Stimulated activated CD4-positive, alpha-beta T cell treated with anti-CD3 and anti-CD28 coated beads, Interleukin-4, amount 100 ng/mL, for 24 hours (primary cell): ENCODE measurements around the gene KCNQ1OT1.

Source experiments
- DNase-seq: peaks from one replicate; pipeline ENCODE4 v3.0.0-alpha.2; 2020

Gene KCNQ1OT1

DNA sequence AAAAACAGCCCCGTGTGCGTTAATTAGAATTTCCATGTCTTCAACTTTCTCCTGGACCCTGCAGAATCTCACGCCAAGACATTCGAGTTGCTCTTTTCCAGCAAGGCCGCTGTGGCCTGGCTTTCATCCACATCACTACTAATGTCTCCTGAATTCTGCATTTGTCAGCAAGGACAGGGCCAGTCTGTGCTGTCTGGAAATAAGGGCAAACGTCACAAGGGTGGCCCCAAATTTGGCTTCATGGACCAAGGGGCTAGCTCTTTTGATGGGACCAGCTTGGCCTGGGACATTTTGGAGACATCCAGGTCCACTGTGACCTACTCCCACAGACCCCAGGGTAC is 33.4 kb downstream of the KCNQ1OT1 start:
- no peak for DNase-seq

DNA sequence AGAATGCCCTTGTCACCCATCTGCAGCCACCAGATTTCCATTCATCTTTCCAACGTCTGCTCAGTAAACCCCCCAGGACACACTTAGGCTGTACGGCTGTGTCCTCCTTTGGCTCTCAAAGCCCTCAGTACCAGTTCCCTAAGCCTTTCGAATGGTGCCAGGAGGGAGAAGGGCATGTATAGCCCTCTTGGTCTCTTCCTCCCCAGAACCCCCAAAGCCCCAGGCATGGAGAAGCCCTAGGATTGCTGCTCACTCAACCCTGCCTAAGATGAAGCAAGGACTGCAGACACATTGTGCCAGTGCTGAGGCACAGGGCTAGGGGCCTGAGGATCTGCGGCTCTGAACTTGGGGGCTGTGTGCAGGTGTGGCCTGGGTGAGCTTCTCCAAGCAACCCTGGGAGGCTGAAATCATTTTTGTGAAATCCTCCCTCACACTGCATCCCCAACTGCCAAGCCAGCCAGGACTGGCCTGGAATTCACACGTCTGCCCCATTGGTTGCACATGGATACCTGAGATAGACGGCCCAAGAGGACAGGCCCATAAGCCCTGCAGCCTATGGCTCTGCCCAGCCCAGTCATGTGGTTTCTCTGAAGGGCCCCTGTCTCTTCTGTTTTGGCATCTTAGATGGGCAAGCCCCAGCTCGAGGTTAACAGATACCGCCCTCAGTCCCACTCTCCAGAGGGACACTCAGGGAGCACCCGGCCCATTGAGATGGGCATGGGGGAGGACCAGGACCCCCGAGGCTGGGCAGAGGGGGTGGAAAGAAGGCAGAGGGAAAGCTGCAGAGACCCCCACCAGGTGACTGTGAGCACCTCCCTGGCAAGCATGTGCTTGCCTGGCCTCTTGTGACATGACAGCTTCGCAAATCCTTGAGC is 34.0 kb downstream of the KCNQ1OT1 start:
- no peak for DNase-seq

DNA sequence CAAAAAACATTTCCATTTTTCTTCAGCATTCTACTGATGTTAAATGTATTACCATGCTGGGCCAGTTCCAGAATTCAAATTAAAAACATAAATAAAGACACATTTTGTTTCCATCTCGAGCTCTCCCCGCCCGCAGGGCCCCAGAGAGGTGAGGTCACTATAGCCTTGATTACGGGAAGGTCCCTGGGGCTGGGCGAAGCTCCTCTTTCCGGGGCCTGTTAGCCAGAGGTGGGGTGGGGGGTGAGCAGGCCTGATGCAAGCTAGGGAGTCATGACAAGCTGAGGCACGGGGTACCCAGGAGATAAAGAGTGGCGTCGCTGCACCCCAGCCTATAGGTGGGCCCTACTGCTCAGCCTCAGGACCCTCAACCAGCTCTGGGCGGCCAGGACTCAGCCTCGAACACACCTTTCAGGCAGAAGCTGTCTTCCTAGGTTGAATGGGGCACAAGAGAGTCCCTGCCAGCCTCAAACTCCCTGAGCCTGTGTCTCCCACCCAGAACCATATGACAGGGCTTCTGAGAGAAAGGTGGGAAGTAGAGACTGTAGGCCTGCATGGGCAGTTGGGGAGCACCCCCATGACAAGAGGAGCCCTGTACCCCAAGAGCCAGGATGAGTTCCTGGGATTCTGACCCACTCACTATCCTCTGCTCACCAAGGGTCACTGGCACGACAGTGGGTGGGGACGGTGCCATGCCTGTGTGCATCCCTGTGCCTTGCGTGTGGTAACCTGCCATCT is 34.8 kb downstream of the KCNQ1OT1 start:
- no peak for DNase-seq

DNA sequence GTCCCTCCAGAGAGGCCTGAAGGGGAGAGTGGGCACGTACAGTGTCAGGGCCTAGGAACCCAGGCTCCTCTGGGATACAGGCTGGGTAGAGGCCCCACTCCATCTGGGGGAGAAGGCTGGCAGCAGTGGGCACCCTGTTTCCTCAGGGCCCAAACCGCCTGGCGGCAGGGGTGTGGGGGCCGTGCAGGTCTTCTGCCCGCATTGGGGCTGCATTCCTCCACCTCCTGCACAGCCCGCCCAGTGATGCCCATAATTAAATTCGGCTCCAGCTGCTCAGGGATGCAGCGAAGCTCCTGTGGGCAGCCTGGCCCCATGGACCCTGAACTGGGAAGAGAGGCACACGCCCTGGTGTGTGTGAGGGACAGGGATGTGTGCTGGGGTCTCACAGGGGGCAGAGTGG is 35.4 kb downstream of the KCNQ1OT1 start:
- DNase-seq: no peak

DNA sequence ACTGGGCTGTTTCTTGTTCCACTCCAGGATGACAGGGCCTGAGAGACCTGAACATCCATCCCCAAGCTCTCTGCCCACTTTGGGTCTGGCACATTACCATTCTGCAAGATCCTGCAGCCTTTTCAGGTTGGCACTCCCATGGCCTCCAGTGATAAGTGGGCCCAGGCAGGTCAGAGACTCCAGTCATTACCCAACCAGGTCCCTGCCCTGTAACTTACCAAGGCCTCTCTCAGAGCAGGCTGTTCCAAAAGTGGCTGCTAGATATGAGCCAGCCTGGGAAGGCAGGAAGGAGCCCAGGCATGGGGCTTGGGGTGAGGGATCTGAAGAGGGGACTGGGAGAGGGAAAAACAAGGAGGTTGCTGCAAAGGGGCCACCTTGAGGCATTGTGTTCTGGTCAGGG is 35.9 kb downstream of the KCNQ1OT1 start:
- no peak for DNase-seq

DNA sequence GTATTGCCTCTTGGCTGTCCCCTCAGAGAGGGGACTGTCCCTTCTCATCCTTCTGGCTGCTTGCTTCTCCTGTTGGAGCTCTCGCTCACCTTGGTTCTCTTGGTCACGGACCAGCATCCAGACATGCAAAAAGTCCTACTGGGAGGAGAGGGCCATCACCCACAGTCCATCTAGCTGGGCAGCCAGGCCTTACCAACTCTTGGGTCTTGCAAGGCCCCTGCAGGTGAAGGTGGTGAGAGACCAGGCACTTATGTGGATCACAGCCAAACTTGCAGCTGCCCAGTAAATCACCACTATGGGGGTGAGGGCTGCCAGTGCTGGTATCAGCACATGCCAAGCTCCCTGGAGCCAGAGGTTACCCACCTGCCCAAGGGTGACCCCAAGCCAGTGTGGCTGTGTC is 36.3 kb downstream of the KCNQ1OT1 start:
- DNase-seq: no peak

DNA sequence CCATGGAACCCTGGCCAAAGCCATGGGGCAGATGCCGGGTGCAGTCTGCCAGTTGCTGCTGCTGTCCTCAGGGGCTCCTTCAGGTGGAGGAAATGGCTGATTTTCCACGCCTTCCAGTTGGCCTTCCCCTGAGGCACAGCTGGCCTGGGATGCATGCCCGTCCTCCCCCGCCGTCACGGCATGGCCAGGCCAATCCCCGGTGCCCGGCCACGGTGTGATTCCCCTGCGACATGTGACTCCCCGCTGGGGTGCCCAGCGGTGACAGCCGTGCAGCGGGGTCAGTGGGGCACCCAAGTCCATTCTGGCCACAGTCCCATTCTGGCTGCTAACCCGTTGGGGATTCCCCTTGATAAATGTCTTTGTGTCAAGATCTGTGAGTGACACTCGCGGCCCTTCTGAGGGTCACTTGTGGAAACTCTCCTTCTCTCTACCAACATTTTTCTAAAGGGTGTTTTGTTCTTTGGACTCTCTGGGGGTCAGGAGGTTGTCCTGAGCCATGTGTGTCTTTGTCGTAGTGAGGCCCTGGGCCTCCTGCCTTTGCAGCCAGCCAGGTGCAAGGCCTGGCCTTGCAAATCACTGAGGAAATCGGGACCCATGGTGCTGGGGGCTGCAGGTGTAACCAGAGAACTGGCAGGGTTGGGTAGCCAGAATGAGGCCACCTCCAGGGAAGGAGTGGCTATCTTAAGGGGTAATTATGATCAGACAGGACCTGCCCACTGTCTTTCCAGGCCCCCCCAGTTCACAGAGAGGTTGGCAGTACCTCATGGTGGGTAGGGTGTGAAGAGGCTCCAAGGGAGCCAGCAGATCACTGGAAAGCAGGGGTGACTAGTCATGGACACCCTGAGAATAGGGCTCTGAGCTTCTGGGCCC is 37.1 kb downstream of the KCNQ1OT1 start:
- no peak for DNase-seq

DNA sequence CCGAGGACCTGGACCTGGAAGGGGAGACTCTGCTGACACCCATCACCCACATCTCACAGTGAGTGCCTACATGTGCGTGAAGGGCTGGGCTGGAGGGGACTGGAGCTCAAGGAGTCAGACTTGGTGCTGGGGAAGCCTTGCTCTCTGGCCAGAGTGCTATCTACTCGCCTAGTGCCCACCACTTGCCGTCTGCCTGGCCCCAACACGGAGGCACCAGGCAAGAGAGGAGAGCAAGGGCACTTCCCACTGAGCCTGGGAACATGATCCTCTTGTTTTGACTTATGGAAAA is 37.8 kb downstream of the KCNQ1OT1 start:
- no peak for DNase-seq

DNA sequence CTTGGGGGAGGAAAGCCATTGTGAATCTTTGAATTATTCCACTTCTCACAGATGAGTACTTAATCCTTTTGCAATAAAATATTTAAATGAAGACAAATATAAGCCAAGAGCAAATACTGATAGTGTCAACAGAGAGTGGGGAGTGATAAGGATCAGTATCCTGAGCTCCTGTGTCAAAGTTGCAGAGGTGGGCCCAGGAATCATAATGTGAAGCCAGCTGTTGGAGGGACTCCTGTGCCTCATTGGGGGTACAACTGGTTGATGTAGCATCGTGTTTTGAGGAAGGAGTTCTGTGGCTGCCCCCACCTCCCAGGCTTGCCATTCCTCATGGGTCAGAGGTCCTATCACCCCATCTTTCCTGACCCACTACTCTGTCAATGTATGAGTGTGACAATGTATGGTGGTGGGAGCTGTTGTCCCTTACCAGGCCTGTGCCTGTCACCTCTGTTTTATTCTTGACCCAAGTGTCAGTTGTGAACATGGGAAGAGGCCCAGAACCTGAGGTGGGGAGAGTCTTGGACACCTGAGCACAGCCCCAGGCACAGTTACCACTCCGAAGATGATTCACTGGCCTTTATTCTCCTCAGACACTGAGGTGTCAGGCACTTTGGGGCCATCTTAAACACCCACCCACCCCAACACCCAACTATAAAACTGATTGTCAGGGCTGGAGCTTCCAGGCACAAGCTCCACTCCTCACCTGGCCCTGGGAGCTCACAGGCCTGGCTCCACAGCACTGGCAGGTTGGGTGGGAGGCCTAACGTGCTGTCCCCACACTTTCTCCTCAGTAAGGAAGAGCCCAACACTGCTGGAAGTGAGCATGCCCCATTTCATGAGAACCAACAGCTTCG is 38.4 kb downstream of the KCNQ1OT1 start:
- DNase-seq: no peak

DNA sequence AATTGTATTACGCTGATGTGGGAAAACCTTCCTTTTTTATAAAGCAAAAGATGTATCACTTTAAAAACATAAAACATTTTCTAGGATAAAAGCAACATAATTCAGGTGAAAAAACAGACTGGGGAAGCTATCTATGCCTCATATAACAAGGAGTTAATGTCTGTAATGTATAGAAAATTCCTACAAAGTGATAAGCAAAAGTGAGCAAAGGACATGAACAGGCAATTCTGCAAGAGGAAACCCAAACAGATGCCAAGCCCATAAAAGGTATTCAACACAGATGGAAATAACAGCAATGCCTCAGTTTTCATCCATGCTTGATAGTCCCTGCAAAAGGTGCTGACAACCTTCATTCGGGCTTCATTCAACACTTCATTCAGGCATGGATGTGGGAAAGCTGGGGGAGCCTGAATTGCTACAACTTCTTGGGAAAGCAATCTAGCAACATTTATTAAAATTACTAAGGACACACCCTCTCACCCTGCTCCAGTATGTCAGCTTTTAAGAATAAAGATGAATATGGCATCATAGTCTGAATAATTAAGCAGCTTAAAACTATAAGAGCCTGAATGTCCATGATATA is 39.3 kb downstream of the KCNQ1OT1 start:
- DNase-seq: no peak

DNA sequence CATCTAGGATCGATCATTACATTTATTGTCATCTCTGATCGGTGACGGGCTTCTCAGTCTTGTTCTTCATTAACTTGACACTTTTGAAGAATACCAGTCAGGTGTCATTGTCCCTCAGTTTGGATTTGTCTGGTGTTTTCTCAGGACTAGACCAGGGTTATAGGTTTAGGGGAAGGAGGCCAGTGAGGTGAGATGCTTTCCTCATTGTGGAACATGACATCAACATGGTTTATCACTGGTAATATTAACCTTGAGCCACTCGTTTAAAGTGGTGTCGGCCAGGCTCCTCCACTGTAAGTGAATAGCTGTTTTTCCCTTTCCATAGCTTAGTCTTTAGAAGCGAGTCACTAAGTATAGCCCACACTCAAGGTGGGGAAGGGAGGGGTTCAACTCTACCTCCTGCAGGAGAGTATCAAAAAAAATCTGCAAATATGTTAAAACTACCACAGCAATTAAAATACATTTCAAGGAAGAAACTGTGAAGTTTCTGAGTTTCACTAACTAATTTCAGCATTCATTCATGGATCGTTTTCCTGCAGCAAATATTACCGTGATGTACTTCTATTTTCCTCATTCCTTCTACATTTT is 42.0 kb downstream of the KCNQ1OT1 start:
- DNase-seq: no peak

DNA sequence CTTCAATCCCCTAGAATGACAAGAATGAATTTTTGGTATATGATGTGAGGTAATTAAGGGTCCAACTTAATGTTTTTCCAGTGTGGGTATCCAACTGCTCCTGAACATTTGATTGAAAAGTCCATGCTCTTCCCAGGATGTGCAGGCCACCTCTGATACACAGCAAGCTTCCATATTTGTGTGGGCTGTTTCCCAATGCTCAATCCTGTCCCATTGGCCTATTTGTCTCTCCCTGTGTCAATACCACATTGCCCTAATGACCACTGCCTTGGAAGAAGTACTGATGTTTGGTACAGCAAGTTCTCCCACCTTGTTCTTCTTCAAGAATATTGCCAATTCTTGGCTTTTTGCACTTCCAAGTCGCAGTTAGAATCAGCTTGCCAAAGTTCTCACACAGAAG is 42.9 kb downstream of the KCNQ1OT1 start:
- no peak for DNase-seq

DNA sequence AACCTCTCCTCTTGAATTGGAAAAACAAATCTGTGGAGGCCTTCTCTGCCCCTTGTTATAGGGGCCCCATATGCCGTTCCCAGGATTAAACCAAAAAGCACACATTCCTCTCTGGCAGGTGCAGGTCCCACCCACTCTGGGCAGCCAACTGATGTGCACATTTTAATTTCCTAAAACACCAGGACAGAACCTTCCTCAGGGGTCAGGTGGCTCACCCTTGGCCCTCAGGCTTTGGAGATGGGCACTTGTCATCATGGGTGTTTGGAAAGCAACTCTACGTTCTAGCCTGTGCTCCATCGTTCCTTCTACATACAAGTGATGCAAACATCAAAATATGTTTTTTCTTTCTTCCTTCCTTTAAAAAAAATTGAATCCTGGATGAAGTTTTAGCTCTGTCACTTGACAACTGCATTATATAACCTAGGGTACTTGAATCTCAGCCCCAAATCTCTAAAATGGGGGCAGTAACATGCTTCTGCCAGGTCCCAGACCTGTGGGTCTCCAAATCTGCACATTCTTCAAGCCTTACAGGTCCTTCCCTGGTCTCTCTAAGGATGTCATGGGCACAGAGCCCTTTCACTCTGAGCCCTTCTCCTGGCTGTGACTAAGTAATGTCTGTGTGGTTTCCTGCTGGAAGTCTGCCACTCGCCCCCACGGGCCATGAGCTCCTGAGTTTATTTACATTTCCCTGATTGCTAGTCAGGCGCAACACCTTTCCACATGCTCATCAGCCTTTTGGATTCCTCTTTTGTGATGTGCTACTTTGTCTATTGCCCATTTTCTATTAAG is 43.8 kb downstream of the KCNQ1OT1 start:
- no peak for DNase-seq

DNA sequence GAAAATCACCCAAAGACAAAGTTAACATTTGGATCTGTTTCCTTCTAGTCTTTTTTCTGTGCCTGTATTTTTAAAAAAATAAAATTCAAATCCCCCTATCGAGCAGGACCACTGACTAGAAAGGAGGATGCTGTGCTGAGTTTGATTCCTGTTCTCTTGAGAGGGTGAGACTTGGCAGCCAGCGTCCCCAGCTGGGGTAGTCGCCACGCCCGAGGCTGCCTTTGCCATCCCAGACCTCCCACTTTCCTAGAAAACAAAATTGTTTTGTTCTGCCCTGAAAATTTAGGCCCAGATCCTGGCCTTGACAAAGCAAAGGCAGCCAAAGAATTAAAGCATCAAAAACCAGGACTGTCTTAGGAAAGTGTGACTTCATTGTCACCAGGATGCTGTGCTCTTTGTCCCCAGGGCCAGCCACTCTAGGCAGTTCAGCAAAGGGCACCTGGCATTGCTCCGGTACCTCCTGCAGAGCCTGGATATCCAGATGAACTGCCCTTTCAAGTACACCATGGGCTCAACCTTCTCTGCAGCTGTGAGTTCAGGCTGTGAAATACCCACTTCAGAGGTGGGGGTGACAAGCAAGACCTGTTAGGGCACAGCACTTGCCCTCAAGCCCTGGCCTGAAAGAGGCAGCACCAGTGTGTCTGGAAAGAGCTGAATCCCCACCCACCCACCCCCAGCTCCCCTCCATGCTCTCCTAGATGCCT is 44.6 kb downstream of the KCNQ1OT1 start:
- DNase-seq: no peak

DNA sequence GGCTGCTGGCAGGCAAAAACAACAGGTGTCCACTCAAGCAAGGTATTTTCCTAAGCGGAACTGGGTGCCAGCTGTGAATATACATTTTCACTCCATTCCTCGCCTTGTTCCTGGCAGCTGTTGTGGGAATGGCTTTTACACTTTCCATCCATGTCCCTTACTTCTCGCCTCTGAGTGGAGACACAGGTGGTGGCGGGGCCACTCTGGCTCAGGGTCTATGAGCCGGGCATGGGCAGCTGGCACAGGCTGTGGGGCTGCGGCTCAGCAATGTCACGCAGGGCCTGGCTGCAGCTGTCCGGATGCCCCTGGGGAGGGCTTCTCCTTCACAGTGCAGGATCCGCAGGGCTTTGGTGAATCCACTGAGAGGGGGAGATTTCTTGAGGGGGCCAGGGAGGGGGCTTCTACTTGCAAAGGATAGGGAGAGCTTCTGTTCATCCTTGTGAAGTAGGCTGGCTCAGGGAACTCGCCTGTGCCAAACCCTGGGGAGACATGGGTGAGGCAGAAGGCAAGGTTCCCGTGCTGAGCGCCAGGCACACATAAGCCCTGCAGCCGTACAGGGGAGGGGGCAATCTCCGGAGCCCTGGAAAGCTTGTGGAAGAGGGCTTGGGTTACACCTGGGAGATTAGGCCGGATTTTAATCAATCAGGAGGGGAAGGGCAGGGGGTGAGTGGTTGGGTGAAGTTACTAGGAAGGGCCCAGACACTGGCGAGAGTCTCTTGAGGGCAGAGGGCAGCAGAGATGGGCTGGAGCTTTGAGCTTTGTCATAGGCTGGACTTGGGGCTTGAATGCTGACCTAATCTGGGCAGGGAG is 45.7 kb downstream of the KCNQ1OT1 start:
- DNase-seq: no peak

DNA sequence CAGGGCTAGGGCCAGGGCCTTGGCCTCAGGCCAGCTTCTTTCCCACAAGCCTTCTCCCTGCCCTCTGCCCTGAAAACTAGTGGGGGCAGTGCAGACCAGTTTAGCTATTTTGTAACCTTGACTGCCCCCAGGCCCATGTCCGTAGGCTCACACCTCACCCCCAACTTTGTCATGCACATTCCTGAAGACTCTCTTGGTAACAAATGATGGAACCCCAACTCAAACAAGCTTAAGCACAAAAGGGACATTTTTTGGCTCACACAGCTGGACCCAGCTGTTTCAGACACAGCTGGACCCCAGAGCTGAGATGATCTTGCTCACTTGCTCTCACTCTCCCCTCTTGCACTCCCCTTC is 46.6 kb downstream of the KCNQ1OT1 start:
- no peak for DNase-seq

DNA sequence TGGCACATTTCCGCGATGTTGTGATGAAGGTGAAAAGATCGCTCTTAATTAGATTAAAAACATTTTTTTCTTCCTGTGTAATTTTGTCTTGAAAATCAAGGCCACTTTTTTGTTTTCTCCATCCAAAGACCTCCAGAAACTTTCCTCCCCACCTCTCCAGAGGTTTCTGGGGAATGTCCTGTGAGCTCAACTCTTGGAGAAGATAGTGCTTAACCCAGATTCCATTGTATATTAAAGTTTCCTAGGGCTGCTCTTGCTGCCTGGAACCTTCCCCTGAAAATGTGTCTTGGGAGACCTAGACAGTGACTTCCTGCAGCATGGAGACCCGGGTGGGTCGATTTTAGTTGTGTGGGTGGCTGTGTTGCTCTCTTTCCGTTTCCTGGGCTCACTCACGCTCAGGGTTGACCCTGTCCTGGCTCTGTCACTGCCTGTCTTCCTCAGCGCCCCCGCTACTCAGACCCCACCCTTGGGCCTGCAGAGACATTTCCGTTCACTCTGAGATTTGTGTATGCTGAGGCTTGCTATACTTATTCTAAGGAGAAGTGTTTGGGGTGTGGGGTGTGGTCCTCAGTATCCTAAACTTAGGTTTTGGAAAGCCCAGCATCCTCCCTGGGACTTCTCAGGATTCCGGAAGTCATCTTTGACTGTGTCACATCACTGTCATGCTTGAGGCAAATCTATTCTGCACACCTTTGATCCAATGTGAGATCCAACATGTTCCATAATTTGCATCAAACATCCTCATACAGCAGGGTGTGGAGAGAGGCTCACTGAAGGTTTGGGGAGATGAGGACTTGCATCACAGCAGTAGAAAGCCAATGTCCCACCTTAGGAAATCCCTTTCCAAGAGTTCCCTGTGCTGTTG is 47.2 kb downstream of the KCNQ1OT1 start:
- no peak for DNase-seq

DNA sequence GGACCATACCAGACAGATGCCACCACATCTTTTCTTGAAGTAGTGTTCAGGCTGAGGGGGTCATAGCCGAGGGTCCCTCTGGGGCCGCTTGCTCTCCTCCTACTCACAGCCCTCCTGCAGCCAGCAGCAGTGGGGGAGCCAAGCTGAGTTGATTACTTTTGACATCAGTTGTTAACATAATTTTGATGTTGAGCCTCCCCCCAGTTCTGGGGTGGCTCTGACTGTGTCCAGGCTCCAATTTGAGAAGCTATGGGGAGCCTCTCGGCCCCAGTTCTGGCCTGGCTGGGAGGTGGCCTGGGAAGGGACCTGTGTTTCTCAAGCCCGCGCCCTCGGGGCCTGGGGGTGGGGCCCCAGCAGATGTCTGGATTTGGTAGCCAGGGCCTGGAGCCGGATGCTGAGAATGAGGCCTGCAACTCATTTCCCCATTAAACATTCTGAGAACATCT is 47.9 kb downstream of the KCNQ1OT1 start:
- DNase-seq: no peak
